HepG2 (cell line): ENCODE data around the gene PCGF6. TPM values are rescaled to one million over a fixed set of nuclear protein-coding genes. Genes with fewer than 3 reads are reported as not detected.

Source experiments
- DNMT1 ChIP-seq: sonication (generic); formaldehyde crosslinking; IDR thresholded peaks from 2 replicates; pipeline ENCODE4 v1.5.1; 2020; ENCODE audit warnings: mild to moderate bottlenecking, missing genetic modification reagents
- GABPA ChIP-seq, 2 experiments: IDR thresholded peaks; 2 replicates each; pipeline ENCODE4 v1.6.1; 2011 to 2016; ENCODE audit warnings: low read depth in 2 of 2, low read length in 1 of 2, missing biosample characterization in 1 of 2, missing genetic modification characterization in 1 of 2
- HOXD1 ChIP-seq: sonication (generic); formaldehyde crosslinking; IDR thresholded peaks from 2 replicates; pipeline ENCODE4 v1.5.0; 2020; ENCODE audit warnings: missing genetic modification reagents
- KLF9 ChIP-seq: IDR thresholded peaks from 2 replicates; pipeline ENCODE4 v1.6.1; 2016; ENCODE audit warnings: low read depth
- NR3C1 ChIP-seq: sonication (generic); formaldehyde crosslinking; IDR thresholded peaks from 2 replicates; pipeline ENCODE4 v1.4.0; 2020; ENCODE audit warnings: missing genetic modification reagents
- POLR2AphosphoS2 ChIP-seq: IDR thresholded peaks from 2 replicates; pipeline ENCODE4 v1.6.1; 2011; ENCODE audit warnings: low read depth, low read length, improper control_type of control experiment
- TBP ChIP-seq: sonication (generic); formaldehyde crosslinking; IDR thresholded peaks from 2 replicates; pipeline ENCODE4 v1.5.0; 2020; ENCODE audit warnings: missing genetic modification reagents
- TBX3 ChIP-seq: fragments of 450-650 bp; IDR thresholded peaks from 2 replicates; pipeline ENCODE4 v1.6.1; 2017; ENCODE audit warnings: antibody characterized with exemption, mild to moderate bottlenecking, inconsistent platforms, borderline replicate concordance
- ZMYM3 ChIP-seq: sonication (generic); formaldehyde crosslinking; IDR thresholded peaks from 2 replicates; pipeline ENCODE4 v1.5.1; 2020; ENCODE audit warnings: mild to moderate bottlenecking, missing genetic modification reagents
- ZNF124 ChIP-seq: sonication (generic); formaldehyde crosslinking; IDR thresholded peaks from 2 replicates; pipeline ENCODE4 v1.4.0; 2020; ENCODE audit warnings: missing genetic modification reagents
- ZNF142 ChIP-seq: sonication (generic); formaldehyde crosslinking; IDR thresholded peaks from 2 replicates; pipeline ENCODE4 v1.4.0; 2020; ENCODE audit warnings: missing genetic modification reagents
- ZNF503 ChIP-seq: sonication (generic); formaldehyde crosslinking; IDR thresholded peaks from 2 replicates; pipeline ENCODE4 v1.4.0; 2020; ENCODE audit warnings: missing genetic modification reagents
- ZUFSP ChIP-seq: sonication (generic); formaldehyde crosslinking; IDR thresholded peaks from 2 replicates; pipeline ENCODE4 v1.9.0; 2021; ENCODE audit warnings: missing genetic modification reagents, mild to moderate bottlenecking, borderline replicate concordance
- ZZZ3 ChIP-seq: sonication (generic); formaldehyde crosslinking; IDR thresholded peaks from 2 replicates; pipeline ENCODE4 v1.4.0; 2020; ENCODE audit warnings: missing genetic modification reagents, mild to moderate bottlenecking, borderline replicate concordance
- polyA plus RNA-seq, 8 experiments: library from polyadenylated mRNA; depleted of rRNA in 3 of 8; stranded (reverse) in 7 of 8; unstranded in 1 of 8; fragments of >200 nt; fragmentation: Illumina TruSeq in 4 of 8; extraction: Trizol in 4 of 8; gene quantifications; 2 replicates each; pipeline versions ENCODE4 v1.2.1 to v1.2.3, GENCODE V29; 2011 to 2016; ENCODE audit warnings: low read depth in 4 of 8, missing spikeins in 1 of 8, mixed read lengths in 1 of 8; ENCODE audit not compliant: insufficient read depth in 1 of 8
- total RNA-seq, 5 experiments: library from RNA; depleted of rRNA; stranded (reverse); fragments of >200 nt; fragmentation: Illumina TruSeq; extraction: Trizol; gene quantifications; 2 replicates each; pipeline ENCODE4 v1.2.3, GENCODE V29; 2016; ENCODE audit warnings: low read depth in 1 of 5

PCGF6 gene
- total and polyA plus RNA-seq, 2 of the 13 experiments (the other 11 are each of a cell fraction or from before 2014, with no cell fraction given), result 5.2 to 19.4 TPM

GRCh38 chr10:103367782-103368518, 17.0 kb upstream of the PCGF6 start, which contains the start of gene TAF5 (continued):
- TF ChIP-seq HOXD1 (CRISPR knock-in tag) (no peak; the same call in 1 of the 2 replicates), TBX3 (no peak), NR3C1 (CRISPR knock-in tag) (no peak), ZNF124 (CRISPR knock-in tag) (no peak; the same call in 1 of the 2 replicates), ZMYM3 (peak; percentile 42; the same call in 1 of the 2 replicates), ZNF142 (no peak; the same call in 1 of the 2 replicates), ZZZ3 (CRISPR knock-in tag) (no peak), GABPA (IDR thresholded peaks at IDR 0.05; ENCODE audit: low read depth, low read length) (peak; percentile 21; the same call in 1 of the 2 replicates), GABPA (CRISPR knock-in tag; IDR thresholded peaks at IDR 0.05; ENCODE audit: low read depth) (peak; percentile 81), KLF9 (CRISPR knock-in tag) (no peak), ZNF503 (CRISPR knock-in tag) (no peak), ZUFSP (CRISPR knock-in tag) (no peak), POLR2AphosphoS2 (no peak), TBP (CRISPR knock-in tag) (no peak), DNMT1 (peak; percentile 95; the same call in 1 of the 2 replicates)
